ENCODE results near the gene TTC19. TPM values are rescaled to one million over a fixed set of nuclear protein-coding genes. Genes with fewer than 3 reads are reported as not detected.

Gene TTC19
- total RNA-seq, 6 donors from 2014 or later: 33.2 to 229 (median 92.9) TPM

GRCh38 chr17:16002708-16003260, 3.2 kb downstream of the TTC19 start:
- no peaks in the 10 kb centered on the region for H3K9me3 ChIP-seq
- no peak for TF ChIP-seq EP300 (IDR thresholded peaks at IDR 0.05)
- no peak for TF ChIP-seq POLR2A (IDR thresholded peaks at IDR 0.05)
- TF ChIP-seq POLR2AphosphoS5 (IDR thresholded peaks at IDR 0.05): no peak
- TF ChIP-seq CTCF (IDR thresholded peaks at IDR 0.05): no peak
- no peak for DNase-seq
- no peak overlapping the region for H3K4me3 ChIP-seq
- H3K27me3 ChIP-seq: no peaks in the 10 kb centered on the region
- H3K27ac ChIP-seq: peak overlapping the region in 3 of 4 donors; percentile 13 to 61 (median 48)
- H3K36me3 ChIP-seq: peaks cover 26 to 65% (median 48%) of the 10 kb centered on the region in 4 donors
- ATAC-seq (ENCODE audit: low FRiP score in 2 of 2): no peak
- peaks cover 15 to 38% (median 30%) of the 10 kb centered on the region in 4 donors for H3K4me1 ChIP-seq
- WGBS, 2 donors: 95 to 98% methylated on average over 2 of the region's 2 CpGs

DNA sequence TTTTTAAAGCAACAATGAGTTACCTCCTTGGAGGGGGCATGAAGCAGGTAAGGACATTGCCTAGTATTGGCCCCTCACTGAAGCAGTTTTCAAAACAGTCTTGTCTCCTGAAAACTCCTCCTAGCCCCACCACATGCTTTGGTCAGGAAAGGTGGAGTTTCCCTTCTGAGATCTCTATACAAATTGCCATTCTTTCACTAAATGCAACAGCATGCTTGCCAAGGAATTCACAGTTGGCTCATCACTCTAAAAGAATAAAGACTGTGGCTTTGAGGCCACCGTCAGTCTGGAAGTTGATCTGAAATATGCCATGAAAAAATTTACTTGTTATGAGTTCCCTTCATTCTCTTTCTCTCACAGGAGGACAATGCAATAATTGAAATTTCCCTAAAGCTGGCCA, 4.2 kb downstream of the TTC19 start:
- Histone ChIP-seq H3K27ac (peak overlapping the region; percentile 49 to 61 (median 54)), H3K4me3 (no peak overlapping the region), H3K9me3 (no peaks in the 10 kb centered on the region), H3K4me1 (peaks cover 15 to 30% (median 22%) of the 10 kb centered on the region in 4 donors), H3K36me3 (peaks cover 26 to 76% (median 53%) of the 10 kb centered on the region in 4 donors), H3K27me3 (no peaks in the 10 kb centered on the region)
- TF ChIP-seq CTCF (IDR thresholded peaks at IDR 0.05) (no peak), POLR2A (IDR thresholded peaks at IDR 0.05) (no peak), POLR2AphosphoS5 (IDR thresholded peaks at IDR 0.05) (no peak), EP300 (IDR thresholded peaks at IDR 0.05) (no peak)
- DNase-seq (no peak), ATAC-seq (ENCODE audit: low FRiP score in 2 of 2) (no peak)
- WGBS, 2 donors: 63 to 72% methylated on average over 1 of the region's 1 CpG

DNA sequence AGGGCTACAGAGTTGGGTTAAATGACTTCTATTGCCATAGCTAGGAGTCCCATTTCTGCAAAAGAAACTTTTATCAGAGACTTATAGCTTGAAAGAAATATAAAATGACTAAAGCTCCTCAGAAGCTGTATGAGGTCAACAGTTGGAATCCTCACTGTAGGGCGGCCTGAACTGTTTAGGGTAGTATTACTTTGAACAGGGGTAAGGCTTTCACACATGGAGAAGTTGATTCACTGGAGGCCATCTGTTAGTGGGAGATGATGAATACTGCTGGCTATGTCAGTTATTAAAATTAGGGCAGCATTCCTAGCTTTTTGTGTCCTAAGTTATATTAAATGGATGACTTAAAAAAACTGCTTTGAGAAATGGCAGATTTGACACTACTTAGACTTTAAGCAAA, 6.0 kb downstream of the TTC19 start:
- Histone ChIP-seq H3K9me3 (no peaks in the 10 kb centered on the region), H3K36me3 (peaks cover 26 to 86% (median 58%) of the 10 kb centered on the region in 4 donors), H3K4me3 (no peak overlapping the region), H3K4me1 (peaks cover 17 to 29% (median 22%) of the 10 kb centered on the region in 4 donors), H3K27me3 (no peaks in the 10 kb centered on the region), H3K27ac (peak overlapping the region in 2 of 4 donors; percentile 57 to 61)
- DNase-seq: no peak
- WGBS, 2 donors: 96 to 100% methylated on average over 1 of the region's 1 CpG
- ATAC-seq (ENCODE audit: low FRiP score in 2 of 2): no peak
- TF ChIP-seq EP300 (IDR thresholded peaks at IDR 0.05): no peak

DNA sequence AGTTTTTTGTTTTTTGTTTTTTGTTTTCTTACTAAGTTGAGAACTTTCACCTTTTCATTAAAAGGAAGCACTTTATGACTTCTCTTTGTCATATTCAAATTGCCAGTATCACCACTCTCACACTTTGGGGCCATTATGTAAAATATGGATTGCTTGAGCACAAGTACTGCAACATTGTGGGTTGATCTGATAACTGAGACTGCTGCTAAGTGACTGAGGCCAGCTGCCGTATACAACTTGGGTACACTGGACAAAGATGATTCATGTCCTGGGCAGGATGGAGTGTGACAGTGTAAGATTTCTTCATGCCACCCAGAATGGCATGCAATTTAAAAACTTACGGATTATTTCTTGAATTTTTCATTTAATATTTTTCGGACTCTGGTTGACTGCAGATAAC, 7.8 kb downstream of the TTC19 start:
- TF ChIP-seq POLR2AphosphoS5 (IDR thresholded peaks at IDR 0.05): no peak
- TF ChIP-seq EP300 (IDR thresholded peaks at IDR 0.05): no peak
- TF ChIP-seq CTCF (IDR thresholded peaks at IDR 0.05): no peak
- TF ChIP-seq POLR2A (IDR thresholded peaks at IDR 0.05): no peak

GRCh38 chr17:16013943-16014407, 14.4 kb downstream of the TTC19 start:
- H3K27me3 ChIP-seq: no peaks in the 10 kb centered on the region
- 43 to 52% methylated on average over 3 of the region's 3 CpGs for WGBS, 2 donors
- ATAC-seq (ENCODE audit: low FRiP score in 2 of 2): peak in 1 of 2 donors; percentile 44
- H3K27ac ChIP-seq: peak overlapping the region in 2 of 4 donors; percentile 31 to 59
- peaks cover 23 to 45% (median 36%) of the 10 kb centered on the region in 4 donors for H3K4me1 ChIP-seq
- no peaks in the 10 kb centered on the region for H3K9me3 ChIP-seq
- H3K4me3 ChIP-seq: no peak overlapping the region
- H3K36me3 ChIP-seq: peaks cover 0 to 57% (median 12%) of the 10 kb centered on the region in 4 donors
- TF ChIP-seq POLR2AphosphoS5 (IDR thresholded peaks at IDR 0.05) (peak in 1 of 2 donors; percentile 57), POLR2A (IDR thresholded peaks at IDR 0.05) (no peak), EP300 (IDR thresholded peaks at IDR 0.05) (peak in 1 of 4 donors; percentile 5), CTCF (IDR thresholded peaks at IDR 0.05) (peak in 5 of 6 experiments; percentile 43 to 67 (median 53))
- DNase-seq: no peak

More for the DNA sequence above, 7.8 kb downstream of the TTC19 start:
- no peaks in the 10 kb centered on the region for H3K27me3 ChIP-seq
- H3K4me1 ChIP-seq: peaks cover 17 to 31% (median 24%) of the 10 kb centered on the region in 4 donors
- no peak for DNase-seq
- 73 to 84% methylated on average over 3 of the region's 3 CpGs for WGBS, 2 donors
- peak overlapping the region in 1 of 4 donors; percentile 18 for H3K27ac ChIP-seq
- peaks cover 22 to 77% (median 50%) of the 10 kb centered on the region in 4 donors for H3K36me3 ChIP-seq
- no peaks in the 10 kb centered on the region for H3K9me3 ChIP-seq
- no peak for ATAC-seq (ENCODE audit: low FRiP score in 2 of 2)
- H3K4me3 ChIP-seq: no peak overlapping the region

All from upper lobe of left lung (tissue), 6 donors.